Measurements from ENCODE around the gene TRPC5OS. TPM values are rescaled to one million over a fixed set of nuclear protein-coding genes. Genes with fewer than 3 reads are reported as not detected.

The TRPC5OS gene
- total RNA-seq, result not detected

- no peak for TF ChIP-seq POLR2A (IDR thresholded peaks at IDR 0.05)
- no peak for TF ChIP-seq POLR2AphosphoS5 (IDR thresholded peaks at IDR 0.05)
- TF ChIP-seq, protein P1, sequence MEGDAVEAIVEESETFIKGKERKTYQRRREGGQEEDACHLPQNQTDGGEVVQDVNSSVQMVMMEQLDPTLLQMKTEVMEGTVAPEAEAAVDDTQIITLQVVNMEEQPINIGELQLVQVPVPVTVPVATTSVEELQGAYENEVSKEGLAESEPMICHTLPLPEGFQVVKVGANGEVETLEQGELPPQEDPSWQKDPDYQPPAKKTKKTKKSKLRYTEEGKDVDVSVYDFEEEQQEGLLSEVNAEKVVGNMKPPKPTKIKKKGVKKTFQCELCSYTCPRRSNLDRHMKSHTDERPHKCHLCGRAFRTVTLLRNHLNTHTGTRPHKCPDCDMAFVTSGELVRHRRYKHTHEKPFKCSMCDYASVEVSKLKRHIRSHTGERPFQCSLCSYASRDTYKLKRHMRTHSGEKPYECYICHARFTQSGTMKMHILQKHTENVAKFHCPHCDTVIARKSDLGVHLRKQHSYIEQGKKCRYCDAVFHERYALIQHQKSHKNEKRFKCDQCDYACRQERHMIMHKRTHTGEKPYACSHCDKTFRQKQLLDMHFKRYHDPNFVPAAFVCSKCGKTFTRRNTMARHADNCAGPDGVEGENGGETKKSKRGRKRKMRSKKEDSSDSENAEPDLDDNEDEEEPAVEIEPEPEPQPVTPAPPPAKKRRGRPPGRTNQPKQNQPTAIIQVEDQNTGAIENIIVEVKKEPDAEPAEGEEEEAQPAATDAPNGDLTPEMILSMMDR (IDR thresholded peaks at IDR 0.05), result no peak
- TF ChIP-seq EP300 (IDR thresholded peaks at IDR 0.05), result no peak
- H3K4me3 ChIP-seq, result no peak within 1 kb of the TSS
- WGBS, 2 donors, result 48 to 79% methylated on average over 1 of the region's 1 CpG
- ATAC-seq (ENCODE audit: low FRiP score in 2 of 2) (no peak), DNase-seq (no peak)
- H3K9me3 ChIP-seq, result no peaks in the 10 kb centered on the region
- no peaks in the 10 kb centered on the region for H3K36me3 ChIP-seq
- H3K27ac ChIP-seq, result no peak within 1 kb of the TSS
- H3K4me1 ChIP-seq, result no peaks in the 10 kb centered on the region
- H3K27me3 ChIP-seq, result no peaks in the 10 kb centered on the region
Observed at GRCh38 chrX:111875881-111876280, at the start of gene TRPC5OS. Gene TRPC5OS, plus strand, starts transcription at chrX:111876181. Its CDS starts 25,669 bp downstream, at chrX:111901850.

GRCh38 chrX:111829345-111829744, 46.6 kb upstream of the TRPC5OS start:
- ATAC-seq (ENCODE audit: low FRiP score in 2 of 2) (no peak), DNase-seq (no peak)
- H3K27me3 ChIP-seq, result no peaks in the 10 kb centered on the region
- no peak overlapping the region for H3K4me3 ChIP-seq
- no peaks in the 10 kb centered on the region for H3K4me1 ChIP-seq
- TF ChIP-seq, protein P1 (IDR thresholded peaks at IDR 0.05), result no peak
- TF ChIP-seq POLR2A (IDR thresholded peaks at IDR 0.05) (no peak), POLR2AphosphoS5 (IDR thresholded peaks at IDR 0.05) (no peak)
- WGBS, 2 donors, result 62 to 89% methylated on average over 1 to 2 of the region's 2 CpGs
- no peaks in the 10 kb centered on the region for H3K36me3 ChIP-seq
- H3K9me3 ChIP-seq, result peaks cover 0 to 8% (median 0%) of the 10 kb centered on the region in 4 donors
- H3K27ac ChIP-seq, result no peak overlapping the region

DNA sequence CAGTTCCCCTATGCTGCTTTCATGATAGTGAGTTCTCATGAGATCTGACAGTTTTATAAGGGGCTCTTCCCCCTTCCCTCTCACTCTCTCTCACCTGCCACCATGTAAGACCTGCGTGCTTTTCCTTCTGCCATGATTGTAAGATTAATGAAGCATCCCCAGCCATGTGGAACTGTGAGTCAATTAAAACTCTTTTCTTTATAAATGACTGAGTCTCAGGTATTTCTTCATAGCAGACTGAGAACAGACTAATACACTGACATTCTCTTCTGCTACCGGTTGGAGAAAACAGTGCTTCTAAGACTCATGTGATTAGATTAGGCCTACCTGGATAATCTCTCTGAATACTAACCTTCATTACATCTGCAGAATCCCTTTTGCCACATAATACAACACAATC, 45.4 kb upstream of the TRPC5OS start:
- H3K27me3 ChIP-seq, result no peaks in the 10 kb centered on the region
- no peaks in the 10 kb centered on the region for H3K4me1 ChIP-seq
- no peak for ATAC-seq (ENCODE audit: low FRiP score in 2 of 2)
- H3K27ac ChIP-seq, result no peak overlapping the region
- H3K36me3 ChIP-seq, result no peaks in the 10 kb centered on the region
- H3K9me3 ChIP-seq, result peaks cover 0 to 8% (median 0%) of the 10 kb centered on the region in 4 donors
- TF ChIP-seq POLR2AphosphoS5 (IDR thresholded peaks at IDR 0.05), result no peak
- TF ChIP-seq, protein P1 (IDR thresholded peaks at IDR 0.05), result no peak
- TF ChIP-seq POLR2A (IDR thresholded peaks at IDR 0.05), result no peak
- TF ChIP-seq EP300 (IDR thresholded peaks at IDR 0.05), result no peak
- WGBS, 2 donors, result 75 to 87% methylated on average over 2 of the region's 2 CpGs
- no peak overlapping the region for H3K4me3 ChIP-seq
- no peak for DNase-seq

- TF ChIP-seq EP300 (IDR thresholded peaks at IDR 0.05) (no peak), POLR2A (IDR thresholded peaks at IDR 0.05) (no peak)
- TF ChIP-seq, protein P1 (IDR thresholded peaks at IDR 0.05), result no peak
- Histone ChIP-seq H3K36me3 (no peaks in the 10 kb centered on the region), H3K27me3 (no peaks in the 10 kb centered on the region), H3K9me3 (peaks cover 0 to 8% (median 0%) of the 10 kb centered on the region in 4 donors), H3K27ac (no peak overlapping the region), H3K4me3 (no peak overlapping the region), H3K4me1 (no peaks in the 10 kb centered on the region)
- no peak for ATAC-seq (ENCODE audit: low FRiP score in 2 of 2)
- WGBS, 2 donors, result 37 to 40% methylated on average over 1 of the region's 1 CpG
- no peak for DNase-seq
Observed at GRCh38 chrX:111831343-111831742, 44.6 kb upstream of the TRPC5OS start.

DNA sequence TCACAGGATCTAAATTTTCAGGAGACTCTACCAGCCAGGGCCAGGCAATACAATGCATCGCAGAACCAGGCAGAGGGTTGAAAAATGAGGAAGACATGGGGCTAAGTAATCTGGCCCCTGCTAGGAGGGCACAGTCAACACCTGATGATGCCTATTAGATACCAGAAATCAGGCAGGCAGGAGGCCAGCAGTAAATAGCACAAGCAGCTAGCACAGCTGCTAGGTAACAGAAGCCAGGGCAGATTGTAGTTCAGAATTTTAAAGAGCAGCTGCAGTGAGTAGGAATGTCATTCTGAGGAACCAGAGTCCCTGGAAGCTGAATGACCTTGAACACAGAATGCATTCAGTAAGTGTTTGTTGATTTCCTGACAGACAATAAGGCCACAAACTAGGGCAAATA, 38.8 kb upstream of the TRPC5OS start:
- H3K9me3 ChIP-seq, result no peaks in the 10 kb centered on the region
- H3K4me1 ChIP-seq, result no peaks in the 10 kb centered on the region
- H3K36me3 ChIP-seq, result no peaks in the 10 kb centered on the region
- 75 to 91% methylated on average over 1 of the region's 1 CpG for WGBS, 2 donors
- ATAC-seq (ENCODE audit: low FRiP score in 2 of 2), result no peak
- no peaks in the 10 kb centered on the region for H3K27me3 ChIP-seq
- H3K4me3 ChIP-seq, result no peak overlapping the region
- DNase-seq, result no peak
- no peak overlapping the region for H3K27ac ChIP-seq
- no peak for TF ChIP-seq EP300 (IDR thresholded peaks at IDR 0.05)
- no peak for TF ChIP-seq POLR2AphosphoS5 (IDR thresholded peaks at IDR 0.05)
- TF ChIP-seq POLR2A (IDR thresholded peaks at IDR 0.05), result no peak
- TF ChIP-seq, protein P1 (IDR thresholded peaks at IDR 0.05), result no peak
